Fibroblast of mammary gland (primary cell): ENCODE data around the gene CD28.

Source experiments
- DNase-seq: peaks from one replicate; pipeline ENCODE4 v3.0.0-alpha.2; 2010; ENCODE audit warnings: low read depth
- H3K4me3 ChIP-seq: 2 replicates; pipeline ENCODE4 v1.5.1; 2011; ENCODE audit warnings: low read depth, mild to moderate bottlenecking, low read length, moderate library complexity; ENCODE audit not compliant: control insufficient read depth
- TF ChIP-seq, protein P1 (sequence below): conservative IDR thresholded peaks from 2 replicates; pipeline ENCODE4 v1.5.1; 2011; ENCODE audit warnings: low read depth, low read length, inconsistent platforms; ENCODE audit not compliant: control insufficient read depth, insufficient read depth

The CD28 gene

DNA sequence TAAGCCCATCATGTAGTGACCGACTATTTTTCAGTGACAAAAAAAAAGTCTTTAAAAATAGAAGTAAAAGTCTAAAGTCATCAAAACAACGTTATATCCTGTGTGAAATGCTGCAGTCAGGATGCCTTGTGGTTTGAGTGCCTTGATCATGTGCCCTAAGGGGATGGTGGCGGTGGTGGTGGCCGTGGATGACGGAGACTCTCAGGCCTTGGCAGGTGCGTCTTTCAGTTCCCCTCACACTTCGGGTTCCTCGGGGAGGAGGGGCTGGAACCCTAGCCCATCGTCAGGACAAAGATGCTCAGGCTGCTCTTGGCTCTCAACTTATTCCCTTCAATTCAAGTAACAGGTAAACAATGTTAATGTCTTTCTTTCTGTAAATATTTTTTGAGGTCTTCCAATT, at the start of gene CD28:
Gene CD28, plus strand, starts transcription at position 237 of the 400 bp plus-strand sequence. Its CDS starts 58 bp downstream, at position 295.
- DNase-seq: no peak
- no peak within 1 kb of the TSS for H3K4me3 ChIP-seq
- TF ChIP-seq, protein P1, sequence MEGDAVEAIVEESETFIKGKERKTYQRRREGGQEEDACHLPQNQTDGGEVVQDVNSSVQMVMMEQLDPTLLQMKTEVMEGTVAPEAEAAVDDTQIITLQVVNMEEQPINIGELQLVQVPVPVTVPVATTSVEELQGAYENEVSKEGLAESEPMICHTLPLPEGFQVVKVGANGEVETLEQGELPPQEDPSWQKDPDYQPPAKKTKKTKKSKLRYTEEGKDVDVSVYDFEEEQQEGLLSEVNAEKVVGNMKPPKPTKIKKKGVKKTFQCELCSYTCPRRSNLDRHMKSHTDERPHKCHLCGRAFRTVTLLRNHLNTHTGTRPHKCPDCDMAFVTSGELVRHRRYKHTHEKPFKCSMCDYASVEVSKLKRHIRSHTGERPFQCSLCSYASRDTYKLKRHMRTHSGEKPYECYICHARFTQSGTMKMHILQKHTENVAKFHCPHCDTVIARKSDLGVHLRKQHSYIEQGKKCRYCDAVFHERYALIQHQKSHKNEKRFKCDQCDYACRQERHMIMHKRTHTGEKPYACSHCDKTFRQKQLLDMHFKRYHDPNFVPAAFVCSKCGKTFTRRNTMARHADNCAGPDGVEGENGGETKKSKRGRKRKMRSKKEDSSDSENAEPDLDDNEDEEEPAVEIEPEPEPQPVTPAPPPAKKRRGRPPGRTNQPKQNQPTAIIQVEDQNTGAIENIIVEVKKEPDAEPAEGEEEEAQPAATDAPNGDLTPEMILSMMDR: no peak

DNA sequence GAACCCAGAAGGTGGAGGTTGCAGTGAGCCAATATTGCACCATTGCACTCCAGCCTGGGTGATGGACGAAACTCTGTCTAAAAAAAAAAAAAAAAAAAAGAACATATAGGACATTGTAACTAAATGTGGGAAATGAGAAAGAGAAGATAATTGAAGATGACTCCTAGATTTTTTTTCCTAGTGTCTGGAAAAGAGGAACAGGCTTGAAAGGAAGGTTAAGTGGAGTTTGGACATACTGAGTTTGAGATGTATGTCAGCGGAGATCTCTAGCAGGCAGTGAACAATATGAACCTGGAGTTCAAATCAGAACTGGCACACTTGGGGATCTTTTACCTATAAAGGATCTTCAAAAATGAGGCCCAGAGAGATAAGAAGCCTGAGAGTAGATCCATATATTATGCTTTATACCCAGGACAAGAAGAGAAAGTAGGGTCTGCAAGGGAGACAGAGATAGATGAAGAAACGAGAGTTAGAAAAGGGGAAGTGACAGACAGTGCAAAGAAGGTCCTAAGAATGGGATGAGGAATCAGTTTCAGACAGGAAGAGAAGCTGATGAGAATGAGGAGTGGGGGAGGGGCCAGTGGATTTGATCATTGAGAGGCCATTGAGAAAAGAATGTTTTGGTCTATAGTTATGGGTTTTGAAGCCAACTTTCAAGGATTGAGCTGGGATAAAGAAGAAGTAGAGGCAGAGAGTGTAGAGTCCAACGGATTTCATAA, 46.9 kb upstream of the CD28 start:
- no peak overlapping the region for H3K4me3 ChIP-seq
- TF ChIP-seq, protein P1: no peak
- no peak for DNase-seq

DNA sequence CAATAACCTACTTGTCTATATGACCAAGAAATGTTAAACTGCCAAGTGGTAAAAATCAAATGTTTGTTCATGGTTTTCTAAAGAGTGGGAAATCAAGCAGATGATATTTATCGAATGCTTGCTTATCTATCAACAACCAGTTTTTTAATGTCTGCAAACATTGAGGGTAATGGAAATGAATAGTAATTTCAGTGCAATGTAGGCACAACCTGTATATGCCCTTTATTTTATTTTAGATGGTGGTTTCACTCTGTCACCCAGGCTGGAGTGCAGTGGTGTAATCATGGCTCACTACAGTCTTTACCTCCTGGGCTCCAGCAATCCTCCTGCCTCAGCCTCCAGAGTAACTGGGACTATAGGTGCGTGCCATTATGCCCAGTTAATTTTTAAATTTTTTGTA, 46.0 kb upstream of the CD28 start:
- TF ChIP-seq, protein P1: no peak
- no peak for DNase-seq
- no peak overlapping the region for H3K4me3 ChIP-seq

DNA sequence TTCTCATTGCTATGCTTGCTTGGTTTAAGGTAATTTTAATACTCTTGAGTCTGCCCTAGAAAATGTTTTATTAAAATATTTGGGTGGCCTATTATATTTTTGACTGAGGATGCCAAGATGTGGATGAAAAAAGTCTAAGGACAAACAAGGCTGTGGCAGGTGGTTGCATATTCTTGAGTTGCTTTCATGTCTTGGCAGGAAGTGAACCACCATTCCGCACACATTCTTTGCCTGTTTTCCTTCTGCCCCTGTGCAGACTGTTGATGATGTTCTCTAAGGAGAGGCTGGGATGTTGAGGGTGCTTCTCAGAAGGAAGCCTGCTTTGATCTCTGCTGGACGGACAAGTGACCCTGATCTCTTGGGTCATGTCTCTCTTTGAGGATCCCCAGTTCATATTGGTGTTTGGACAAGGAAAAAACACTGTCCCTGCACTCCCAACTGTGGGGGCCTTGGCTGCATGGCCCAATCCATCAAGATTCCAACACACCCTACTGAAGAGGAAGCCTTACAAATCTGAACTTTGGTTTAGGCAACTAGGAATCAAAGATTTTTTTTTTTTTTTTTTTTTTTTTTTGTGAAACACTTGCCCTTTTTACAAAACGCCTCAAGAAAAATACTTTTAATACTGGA, 45.0 kb upstream of the CD28 start:
- TF ChIP-seq, protein P1: no peak
- no peak for DNase-seq
- H3K4me3 ChIP-seq: no peak overlapping the region

DNA sequence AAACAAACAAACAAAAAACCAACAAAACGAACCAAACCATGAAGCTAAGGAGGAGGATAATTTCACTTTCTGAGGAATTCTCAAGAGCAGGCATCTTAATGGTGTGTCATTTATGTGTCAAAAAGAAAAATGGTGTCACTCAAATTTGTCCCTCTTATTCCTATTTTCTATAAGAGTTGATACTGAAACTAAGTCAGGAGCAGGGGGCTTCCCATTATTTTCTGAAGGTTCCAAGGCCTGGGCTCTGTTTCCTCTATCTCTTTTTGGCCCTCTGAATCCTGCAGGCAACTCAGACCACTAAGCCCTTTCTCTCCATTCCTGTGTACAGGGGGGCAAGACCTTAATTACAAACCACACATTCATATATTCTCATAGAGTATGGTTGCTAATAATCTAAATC, 44.0 kb upstream of the CD28 start:
- H3K4me3 ChIP-seq: no peak overlapping the region
- TF ChIP-seq, protein P1: no peak
- no peak for DNase-seq

DNA sequence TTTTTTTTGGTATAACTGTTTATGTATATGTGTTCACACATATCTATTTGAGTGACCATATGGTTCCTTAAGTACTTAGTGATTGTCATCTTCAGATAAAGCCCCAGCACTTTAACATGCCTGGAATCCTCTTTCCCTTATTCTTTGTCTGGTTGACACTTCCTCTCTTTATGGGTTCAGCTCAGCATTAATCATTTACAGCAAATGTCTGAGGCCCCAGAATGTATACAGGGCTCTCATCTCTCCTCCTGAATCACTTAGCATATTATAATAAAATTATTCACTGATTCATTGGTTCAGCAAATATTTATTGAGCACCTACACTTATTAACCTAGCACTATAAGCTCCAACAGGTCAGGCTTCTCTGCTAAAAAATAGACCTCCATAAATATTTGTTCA, 43.5 kb upstream of the CD28 start:
- TF ChIP-seq, protein P1: no peak
- H3K4me3 ChIP-seq: no peak overlapping the region
- no peak for DNase-seq
